Duodenal mucosa (tissue), 2 donors: ENCODE data around the gene MRPL52.

Source experiments
- H3K27ac ChIP-seq: one replicate; pipeline ENCODE4 v1.7.0; 2013; ENCODE audit warnings: low read depth, low read length
- H3K27me3 ChIP-seq, 2 donors: one replicate each; pipeline ENCODE4 v1.7.0; 2013; ENCODE audit warnings: low read length in 2 of 2, control low read depth in 1 of 2; ENCODE audit not compliant: insufficient read depth in 2 of 2, control insufficient read depth in 1 of 2
- H3K36me3 ChIP-seq, 2 donors: one replicate each; pipeline ENCODE4 v1.7.0; 2013; ENCODE audit warnings: low read length in 2 of 2, control low read depth in 1 of 2; ENCODE audit not compliant: insufficient read depth in 2 of 2, control insufficient read depth in 1 of 2
- H3K4me1 ChIP-seq, 2 donors: one replicate each; pipeline ENCODE4 v1.7.0; 2013; ENCODE audit warnings: low read length in 2 of 2, control low read depth in 1 of 2; ENCODE audit not compliant: insufficient read depth in 2 of 2, control insufficient read depth in 1 of 2
- H3K4me3 ChIP-seq, 2 donors: one replicate each; pipeline ENCODE4 v1.7.0; 2013; ENCODE audit warnings: low read length in 2 of 2, low read depth in 1 of 2
- H3K9ac ChIP-seq, 2 donors: one replicate each; pipeline ENCODE4 v1.7.0; 2013; ENCODE audit warnings: low read length in 2 of 2, low read depth in 1 of 2
- H3K9me3 ChIP-seq, 2 donors: one replicate each; pipeline ENCODE4 v1.7.0; 2013; ENCODE audit warnings: low read length in 2 of 2, control low read depth in 1 of 2; ENCODE audit not compliant: control insufficient read depth in 1 of 2

MRPL52 gene

GRCh38 chr14:22837750-22838538, 8.3 kb downstream of the MRPL52 start:
- H3K36me3 ChIP-seq = peaks cover 16 to 39% of the 10 kb centered on the region in 2 donors
- peak overlapping the region; percentile 91 for H3K27ac ChIP-seq
- peak overlapping the region; percentile 95 to 97 for H3K9ac ChIP-seq
- no peaks in the 10 kb centered on the region for H3K27me3 ChIP-seq
- H3K4me3 ChIP-seq = peak overlapping the region; percentile 90 to 93
- peaks cover 20 to 23% of the 10 kb centered on the region in 2 donors for H3K4me1 ChIP-seq
- H3K9me3 ChIP-seq = no peaks in the 10 kb centered on the region

GRCh38 chr14:22838631-22839041, 8.9 kb downstream of the MRPL52 start:
- Histone ChIP-seq H3K27ac (peak overlapping the region; percentile 59), H3K4me1 (peaks cover 20 to 23% of the 10 kb centered on the region in 2 donors), H3K9ac (peak overlapping the region; percentile 95 to 97), H3K36me3 (peaks cover 18 to 40% of the 10 kb centered on the region in 2 donors), H3K9me3 (no peaks in the 10 kb centered on the region), H3K4me3 (peak overlapping the region; percentile 90 to 93), H3K27me3 (no peaks in the 10 kb centered on the region)

DNA sequence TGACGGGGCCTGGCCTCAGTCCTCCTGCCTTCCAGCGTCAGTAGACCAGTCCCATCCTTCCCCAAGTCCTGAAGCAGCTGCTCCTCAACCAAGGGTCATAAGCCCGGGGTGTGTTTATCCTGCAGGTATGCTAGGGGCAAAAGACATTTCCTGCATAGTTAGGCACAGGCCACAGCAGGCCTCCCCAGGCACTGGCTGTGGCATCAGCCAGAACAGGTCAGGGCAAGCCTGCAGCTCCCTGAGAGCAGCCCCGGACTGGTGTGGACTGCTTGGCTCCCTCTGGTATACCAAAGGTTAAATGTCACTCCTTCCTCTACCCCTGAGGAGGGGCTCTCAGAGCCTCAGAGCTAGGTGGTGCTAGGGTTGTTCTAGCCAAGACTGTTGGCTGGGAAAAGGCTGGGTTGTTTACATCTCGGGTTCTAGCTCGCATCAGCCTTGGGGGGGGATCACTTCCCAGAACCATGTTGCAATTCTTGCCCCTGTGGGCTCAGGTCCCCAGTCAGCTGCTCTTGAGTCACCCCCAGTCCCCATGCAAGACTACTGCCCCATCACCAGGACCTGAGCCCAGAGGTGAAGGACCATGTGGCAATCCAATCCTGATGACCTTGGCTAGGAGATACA, 9.6 kb downstream of the MRPL52 start:
- peaks cover 20 to 23% of the 10 kb centered on the region in 2 donors for H3K4me1 ChIP-seq
- H3K9ac ChIP-seq = peak overlapping the region in 1 of 2 donors; percentile 97
- peak overlapping the region; percentile 90 to 93 for H3K4me3 ChIP-seq
- no peaks in the 10 kb centered on the region for H3K27me3 ChIP-seq
- no peaks in the 10 kb centered on the region for H3K9me3 ChIP-seq
- no peak overlapping the region for H3K27ac ChIP-seq
- H3K36me3 ChIP-seq = peaks cover 17 to 37% of the 10 kb centered on the region in 2 donors

GRCh38 chr14:22841311-22841710, 11.6 kb downstream of the MRPL52 start:
- no peaks in the 10 kb centered on the region for H3K9me3 ChIP-seq
- peaks cover 16 to 24% of the 10 kb centered on the region in 2 donors for H3K4me1 ChIP-seq
- no peak overlapping the region for H3K4me3 ChIP-seq
- H3K9ac ChIP-seq = no peak overlapping the region
- H3K27ac ChIP-seq = no peak overlapping the region
- peaks cover 29 to 53% of the 10 kb centered on the region in 2 donors for H3K36me3 ChIP-seq
- no peaks in the 10 kb centered on the region for H3K27me3 ChIP-seq

- H3K9me3 ChIP-seq = no peaks in the 10 kb centered on the region
- peaks cover 16 to 28% of the 10 kb centered on the region in 2 donors for H3K4me1 ChIP-seq
- no peak overlapping the region for H3K9ac ChIP-seq
- H3K4me3 ChIP-seq = no peak overlapping the region
- H3K36me3 ChIP-seq = peaks cover 29 to 57% of the 10 kb centered on the region in 2 donors
- H3K27ac ChIP-seq = no peak overlapping the region
- H3K27me3 ChIP-seq = no peaks in the 10 kb centered on the region
Observed at GRCh38 chr14:22841769-22842168, 12.1 kb downstream of the MRPL52 start.

DNA sequence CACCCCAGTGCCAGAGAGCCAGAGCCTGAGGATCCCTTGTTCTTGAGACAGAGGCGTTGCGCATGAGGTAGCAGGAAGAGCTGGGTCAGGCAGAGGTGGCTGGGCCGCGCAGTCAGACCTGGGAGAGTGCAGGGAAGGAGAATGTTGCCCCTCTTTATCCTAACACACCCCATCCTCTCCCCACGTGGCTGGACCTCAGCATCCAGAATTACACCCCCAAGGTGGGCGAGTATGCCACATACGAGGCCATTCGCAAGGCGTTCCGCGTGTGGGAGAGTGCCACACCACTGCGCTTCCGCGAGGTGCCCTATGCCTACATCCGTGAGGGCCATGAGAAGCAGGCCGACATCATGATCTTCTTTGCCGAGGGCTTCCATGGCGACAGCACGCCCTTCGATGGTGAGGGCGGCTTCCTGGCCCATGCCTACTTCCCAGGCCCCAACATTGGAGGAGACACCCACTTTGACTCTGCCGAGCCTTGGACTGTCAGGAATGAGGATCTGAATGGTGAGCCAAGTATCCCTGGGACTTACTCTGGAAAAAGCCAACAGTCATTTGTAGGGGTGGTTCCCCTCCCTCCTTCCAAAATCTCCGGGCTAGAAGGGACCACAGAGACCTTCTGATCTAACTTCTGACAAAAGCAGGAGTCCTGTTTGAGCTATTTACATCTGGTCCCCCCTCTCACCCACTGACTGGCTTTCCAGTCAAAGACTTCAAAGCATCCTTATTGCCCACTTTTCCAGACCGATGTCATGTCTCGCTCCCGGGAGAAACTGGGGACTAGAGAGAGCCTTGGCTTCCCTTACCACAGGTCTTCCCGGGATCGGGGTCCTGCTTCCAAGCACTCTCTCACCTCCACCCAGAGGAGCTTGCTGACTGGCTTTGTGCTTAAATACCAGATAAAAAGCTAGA, 12.8 kb downstream of the MRPL52 start:
- no peak overlapping the region for H3K27ac ChIP-seq
- H3K9ac ChIP-seq = no peak overlapping the region
- no peaks in the 10 kb centered on the region for H3K9me3 ChIP-seq
- H3K4me3 ChIP-seq = no peak overlapping the region
- H3K4me1 ChIP-seq = peaks cover 16 to 32% of the 10 kb centered on the region in 2 donors
- no peaks in the 10 kb centered on the region for H3K27me3 ChIP-seq
- H3K36me3 ChIP-seq = peaks cover 29 to 61% of the 10 kb centered on the region in 2 donors

DNA sequence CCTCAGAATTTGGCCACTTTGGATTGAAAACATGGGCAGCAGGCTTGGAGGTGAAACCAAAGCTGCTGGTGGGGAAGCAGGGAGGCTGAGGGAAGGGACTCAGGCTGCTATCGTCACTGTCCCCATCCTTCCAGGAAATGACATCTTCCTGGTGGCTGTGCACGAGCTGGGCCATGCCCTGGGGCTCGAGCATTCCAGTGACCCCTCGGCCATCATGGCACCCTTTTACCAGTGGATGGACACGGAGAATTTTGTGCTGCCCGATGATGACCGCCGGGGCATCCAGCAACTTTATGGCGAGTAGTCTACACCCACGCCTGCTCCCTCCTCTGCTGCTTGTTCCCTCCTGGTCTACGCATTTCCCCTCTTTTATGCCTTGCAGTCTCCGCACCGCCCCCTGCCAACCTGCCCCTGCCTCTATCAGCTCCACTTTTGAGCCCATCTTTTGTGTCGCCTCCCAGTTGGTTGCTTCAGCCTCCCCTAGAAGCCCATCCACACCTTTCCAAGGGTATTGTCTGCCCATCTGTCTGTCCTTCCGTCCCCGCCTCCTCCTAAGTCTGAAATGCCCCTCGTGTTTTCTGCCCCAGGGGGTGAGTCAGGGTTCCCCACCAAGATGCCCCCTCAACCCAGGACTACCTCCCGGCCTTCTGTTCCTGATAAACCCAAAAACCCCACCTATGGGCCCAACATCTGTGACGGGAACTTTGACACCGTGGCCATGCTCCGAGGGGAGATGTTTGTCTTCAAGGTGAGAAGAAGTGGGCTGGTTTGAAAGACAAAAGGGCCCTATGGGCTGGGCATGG, 13.6 kb downstream of the MRPL52 start:
- Histone ChIP-seq H3K27me3 (no peaks in the 10 kb centered on the region), H3K4me1 (peaks cover 19 to 36% of the 10 kb centered on the region in 2 donors), H3K36me3 (peaks cover 29 to 61% of the 10 kb centered on the region in 2 donors), H3K27ac (no peak overlapping the region), H3K9me3 (no peaks in the 10 kb centered on the region), H3K9ac (no peak overlapping the region), H3K4me3 (no peak overlapping the region)

DNA sequence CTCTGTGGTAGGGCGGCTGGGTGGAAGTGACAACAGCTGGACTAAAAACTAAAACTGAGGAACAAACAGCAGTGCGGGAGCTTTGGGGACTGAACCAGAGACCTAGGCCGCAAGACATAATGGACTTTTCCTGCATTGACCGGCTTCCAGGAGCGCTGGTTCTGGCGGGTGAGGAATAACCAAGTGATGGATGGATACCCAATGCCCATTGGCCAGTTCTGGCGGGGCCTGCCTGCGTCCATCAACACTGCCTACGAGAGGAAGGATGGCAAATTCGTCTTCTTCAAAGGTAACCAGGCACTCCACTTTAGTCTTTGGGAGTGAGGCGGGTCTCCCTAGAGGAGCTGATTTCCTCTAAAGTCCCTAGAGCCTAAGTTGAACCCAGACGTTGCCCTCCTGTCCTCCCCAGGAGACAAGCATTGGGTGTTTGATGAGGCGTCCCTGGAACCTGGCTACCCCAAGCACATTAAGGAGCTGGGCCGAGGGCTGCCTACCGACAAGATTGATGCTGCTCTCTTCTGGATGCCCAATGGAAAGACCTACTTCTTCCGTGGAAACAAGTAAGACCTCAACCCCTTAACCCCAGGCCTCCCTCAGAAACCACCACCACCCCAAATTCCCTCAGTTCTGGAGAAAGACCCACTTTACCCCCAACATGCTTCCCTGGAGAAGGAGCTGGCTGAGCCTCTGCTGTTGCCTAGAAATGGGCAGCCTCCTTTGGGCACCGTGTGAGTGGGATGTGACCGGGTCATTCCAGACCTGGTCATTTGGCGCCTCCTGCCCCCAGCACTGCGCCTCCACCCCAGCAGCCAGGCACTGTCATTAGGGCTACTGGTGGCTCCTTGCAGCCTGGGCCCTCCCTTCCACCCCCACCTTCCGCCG, 14.8 kb downstream of the MRPL52 start:
- Histone ChIP-seq H3K4me1 (peaks cover 14 to 29% of the 10 kb centered on the region in 2 donors), H3K4me3 (no peak overlapping the region), H3K27me3 (no peaks in the 10 kb centered on the region), H3K9me3 (no peaks in the 10 kb centered on the region), H3K36me3 (peaks cover 29 to 61% of the 10 kb centered on the region in 2 donors), H3K9ac (no peak overlapping the region), H3K27ac (no peak overlapping the region)

DNA sequence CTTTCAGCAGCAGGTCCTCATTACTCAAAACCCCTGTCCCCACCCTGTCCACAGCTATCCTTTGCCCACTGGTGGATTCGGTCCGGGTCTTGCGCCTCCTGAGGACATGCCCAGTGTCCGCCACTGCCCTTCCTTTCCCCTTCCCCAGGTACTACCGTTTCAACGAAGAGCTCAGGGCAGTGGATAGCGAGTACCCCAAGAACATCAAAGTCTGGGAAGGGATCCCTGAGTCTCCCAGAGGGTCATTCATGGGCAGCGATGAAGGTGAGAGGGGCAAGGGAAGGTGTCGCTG, 15.4 kb downstream of the MRPL52 start:
- Histone ChIP-seq H3K27ac (no peak overlapping the region), H3K4me3 (no peak overlapping the region), H3K4me1 (peaks cover 11 to 27% of the 10 kb centered on the region in 2 donors), H3K9ac (no peak overlapping the region), H3K36me3 (peaks cover 29 to 61% of the 10 kb centered on the region in 2 donors), H3K27me3 (no peaks in the 10 kb centered on the region), H3K9me3 (no peaks in the 10 kb centered on the region)
